DOHH2 (cell line): ENCODE data around the gene AKAP13.

Experiments used
- EZH2phosphoT487 ChIP-seq: fragments of 200-600 bp; sonication (generic); IDR thresholded peaks from 2 replicates; pipeline ENCODE4 v1.6.1; 2017; ENCODE audit warnings: borderline replicate concordance, mild to moderate bottlenecking, antibody characterized with exemption, low read length, moderate library complexity, mixed read lengths
- TF ChIP-seq, protein P1 (sequence below): fragments of 200-600 bp; sonication (generic); IDR thresholded peaks from one replicate; pipeline ENCODE4 v1.5.1; 2014; ENCODE audit warnings: antibody characterized with exemption, mild to moderate bottlenecking, low read depth, low read length; ENCODE audit not compliant: poor library complexity, severe bottlenecking

DNA sequence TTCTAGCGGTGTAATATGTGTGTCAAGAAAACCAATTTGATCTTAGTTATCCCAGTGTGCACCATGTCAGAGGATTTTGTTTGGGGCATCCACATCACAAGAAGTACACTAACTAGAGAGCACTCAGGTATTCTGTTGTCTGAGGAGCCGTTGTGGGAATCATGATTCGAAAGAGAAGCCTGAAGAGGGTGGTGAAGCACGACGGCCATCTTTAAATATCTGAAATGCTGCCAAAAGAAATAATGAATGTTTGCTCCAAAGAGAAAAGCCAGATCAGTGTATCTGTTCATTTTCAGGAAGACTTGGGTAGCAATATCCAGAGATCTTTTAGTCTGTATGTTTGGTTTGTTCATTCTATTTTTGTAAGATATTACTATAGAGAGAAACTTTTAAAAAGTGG, 233.7 kb downstream of the AKAP13 start:
- TF ChIP-seq, protein P1, sequence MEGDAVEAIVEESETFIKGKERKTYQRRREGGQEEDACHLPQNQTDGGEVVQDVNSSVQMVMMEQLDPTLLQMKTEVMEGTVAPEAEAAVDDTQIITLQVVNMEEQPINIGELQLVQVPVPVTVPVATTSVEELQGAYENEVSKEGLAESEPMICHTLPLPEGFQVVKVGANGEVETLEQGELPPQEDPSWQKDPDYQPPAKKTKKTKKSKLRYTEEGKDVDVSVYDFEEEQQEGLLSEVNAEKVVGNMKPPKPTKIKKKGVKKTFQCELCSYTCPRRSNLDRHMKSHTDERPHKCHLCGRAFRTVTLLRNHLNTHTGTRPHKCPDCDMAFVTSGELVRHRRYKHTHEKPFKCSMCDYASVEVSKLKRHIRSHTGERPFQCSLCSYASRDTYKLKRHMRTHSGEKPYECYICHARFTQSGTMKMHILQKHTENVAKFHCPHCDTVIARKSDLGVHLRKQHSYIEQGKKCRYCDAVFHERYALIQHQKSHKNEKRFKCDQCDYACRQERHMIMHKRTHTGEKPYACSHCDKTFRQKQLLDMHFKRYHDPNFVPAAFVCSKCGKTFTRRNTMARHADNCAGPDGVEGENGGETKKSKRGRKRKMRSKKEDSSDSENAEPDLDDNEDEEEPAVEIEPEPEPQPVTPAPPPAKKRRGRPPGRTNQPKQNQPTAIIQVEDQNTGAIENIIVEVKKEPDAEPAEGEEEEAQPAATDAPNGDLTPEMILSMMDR: no peak
- TF ChIP-seq EZH2phosphoT487: no peak
